GM18868 (cell line): Measurements from ENCODE around the gene PIK3R5.

ENCODE experiments used
- ATAC-seq: cut with Tn5 transposase; IDR thresholded peaks from one replicate; pipeline ENCODE4 v1.9.1; 2021; ENCODE audit warnings: mild to moderate bottlenecking, moderate library complexity; ENCODE audit not compliant: unreplicated experiment

Gene PIK3R5

DNA sequence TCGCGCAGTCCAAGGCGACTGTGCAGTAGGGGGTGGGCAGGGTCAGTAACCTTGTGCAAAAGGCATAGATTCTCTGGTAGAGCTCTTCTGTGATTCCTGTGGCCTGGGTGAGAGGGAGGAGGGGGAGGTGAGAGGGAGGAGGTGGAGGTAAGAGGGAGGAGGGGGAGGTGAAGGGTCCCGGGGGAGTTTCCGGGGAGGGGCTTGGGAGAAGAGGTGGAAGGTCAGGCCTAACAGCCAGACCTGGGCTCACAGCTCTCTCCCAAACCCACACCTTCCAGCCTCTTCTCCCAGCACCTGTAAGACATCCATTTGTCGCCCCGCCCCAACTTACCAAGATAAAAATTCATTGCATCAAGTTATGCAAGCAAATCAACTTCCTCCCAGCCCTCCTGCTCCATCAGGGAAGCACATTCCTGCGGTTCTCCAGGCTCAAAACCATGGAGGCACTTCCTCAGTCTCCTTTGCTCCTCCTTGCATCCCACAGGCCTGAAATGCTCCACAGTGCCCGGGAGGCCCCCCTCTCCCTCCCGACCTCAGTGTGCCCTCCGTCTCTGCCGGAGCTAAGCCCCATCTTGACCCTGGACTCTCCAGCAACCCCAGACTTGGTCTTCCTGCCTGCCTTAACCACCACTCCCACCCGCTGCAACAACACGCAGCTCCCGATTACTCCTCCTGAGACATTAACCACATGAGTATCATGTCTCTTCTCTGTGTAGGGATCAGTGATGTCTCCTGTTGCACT lies 128.5 kb downstream of the PIK3R5 start:
- ATAC-seq, result no peak

DNA sequence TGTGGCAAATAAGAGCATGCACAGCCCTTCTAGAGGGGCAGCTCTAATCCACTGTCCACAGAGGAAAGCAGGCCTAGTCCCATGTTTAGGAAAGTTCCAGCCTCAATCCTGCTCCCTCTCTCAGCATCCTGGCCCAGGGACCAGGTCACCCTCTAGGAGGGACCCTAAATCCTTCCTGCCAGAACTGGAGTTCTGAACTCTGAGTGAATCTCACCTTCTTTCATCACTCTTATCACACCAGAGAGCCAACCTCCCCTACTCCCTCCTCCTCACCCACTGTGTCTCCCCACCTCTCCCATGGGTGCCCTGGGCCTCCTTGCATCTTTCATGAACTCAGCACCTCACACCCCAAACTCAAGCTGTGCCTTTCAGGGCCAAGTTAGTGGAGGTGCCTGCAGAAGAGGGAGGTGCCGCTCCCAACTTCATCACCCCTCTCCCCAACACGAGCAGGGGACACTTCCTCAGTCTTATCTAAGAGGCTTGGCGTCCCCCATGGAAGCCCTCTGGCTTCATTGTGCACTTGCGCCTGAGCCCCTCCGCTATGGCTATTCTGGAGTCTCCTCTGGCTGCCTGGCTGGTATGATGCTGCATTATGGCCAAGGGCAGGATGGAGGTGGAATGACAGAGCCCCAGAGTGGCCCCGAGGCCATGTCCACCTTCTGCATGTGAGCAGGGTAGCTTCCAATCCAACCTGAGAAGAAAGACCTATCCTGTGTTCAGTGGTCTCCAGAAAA lies 129.7 kb downstream of the PIK3R5 start:
- no peak for ATAC-seq

DNA sequence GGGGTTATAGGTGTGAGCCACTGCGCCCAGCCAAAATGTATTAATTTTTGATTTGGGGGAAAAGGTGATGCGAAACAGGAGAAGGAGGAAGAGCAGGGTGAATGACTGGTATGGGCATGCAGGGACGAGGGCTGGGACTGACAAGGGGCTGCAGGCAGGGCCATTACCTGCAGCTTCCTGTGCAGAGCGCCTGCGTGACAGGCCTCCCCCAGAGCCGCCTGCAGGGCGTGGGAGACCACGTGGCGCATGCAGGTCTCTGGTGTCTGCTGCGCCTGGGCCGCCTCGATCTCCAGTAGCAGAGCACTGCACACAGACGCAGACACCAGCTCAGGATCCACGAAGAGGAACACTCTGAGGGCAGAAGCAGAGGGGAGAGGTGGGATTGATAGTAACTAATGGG lies 130.4 kb downstream of the PIK3R5 start:
- ATAC-seq, result no peak

DNA sequence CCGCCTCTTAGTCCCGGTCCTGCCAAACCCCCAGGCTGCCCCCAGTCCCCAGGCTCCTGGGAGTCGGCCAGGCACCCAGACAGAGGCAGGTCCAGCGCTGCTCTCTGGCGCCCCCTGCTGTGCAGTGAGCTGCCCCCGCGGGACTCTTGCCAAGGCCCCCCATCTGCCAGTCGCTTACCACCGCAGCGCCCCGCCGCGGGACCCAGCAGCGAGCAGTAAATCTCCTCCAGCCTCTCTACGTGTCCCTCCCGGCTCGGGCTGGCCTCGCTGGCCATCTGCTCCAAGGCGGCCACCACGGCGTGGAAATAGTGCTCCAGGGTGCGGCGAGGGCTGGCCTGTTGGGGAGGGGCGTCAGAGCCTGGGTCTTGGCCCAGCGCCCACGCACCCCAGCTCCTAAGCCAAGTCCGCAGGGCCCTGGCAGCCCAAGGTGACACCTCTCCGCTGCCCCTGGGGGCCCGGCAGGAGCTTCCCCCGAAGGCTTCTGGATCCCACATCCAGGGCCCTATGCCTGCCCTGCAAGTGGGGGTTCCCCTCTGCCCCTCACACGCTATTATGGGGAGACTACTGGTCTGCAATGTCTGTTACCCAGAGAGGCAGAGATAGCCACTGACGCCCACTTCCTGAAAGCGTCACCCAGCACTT lies 132.7 kb downstream of the PIK3R5 start:
- ATAC-seq, result no peak

DNA sequence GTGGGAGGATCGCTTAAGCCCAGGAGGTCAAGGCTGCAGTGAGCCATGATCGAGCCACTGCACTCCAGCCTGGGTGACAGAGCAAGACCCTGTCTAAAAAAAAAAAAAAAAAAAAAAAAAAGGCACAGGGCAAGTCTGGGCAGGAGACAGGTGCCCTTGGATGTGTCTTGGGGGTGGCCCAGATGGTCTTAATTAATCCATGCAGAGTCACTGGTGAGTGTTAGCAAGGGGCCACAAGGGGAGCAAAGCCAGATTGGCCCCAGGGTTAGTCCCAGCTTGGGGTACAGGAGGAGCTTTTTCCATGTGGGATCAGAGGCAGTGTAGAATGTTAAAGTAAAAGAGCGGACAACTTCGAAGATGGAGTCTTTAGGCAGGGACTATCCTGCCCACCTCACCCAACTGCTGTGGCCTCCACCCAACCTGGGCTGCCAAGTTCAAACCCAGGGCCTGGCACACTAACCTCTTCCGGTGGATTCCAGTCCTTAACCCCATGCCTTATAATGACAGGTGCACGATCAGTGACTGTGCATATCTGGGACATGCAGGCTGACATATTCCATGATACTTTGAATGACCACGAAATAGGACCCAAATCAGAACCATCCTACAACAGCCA lies 134.2 kb downstream of the PIK3R5 start:
- ATAC-seq, result no peak

DNA sequence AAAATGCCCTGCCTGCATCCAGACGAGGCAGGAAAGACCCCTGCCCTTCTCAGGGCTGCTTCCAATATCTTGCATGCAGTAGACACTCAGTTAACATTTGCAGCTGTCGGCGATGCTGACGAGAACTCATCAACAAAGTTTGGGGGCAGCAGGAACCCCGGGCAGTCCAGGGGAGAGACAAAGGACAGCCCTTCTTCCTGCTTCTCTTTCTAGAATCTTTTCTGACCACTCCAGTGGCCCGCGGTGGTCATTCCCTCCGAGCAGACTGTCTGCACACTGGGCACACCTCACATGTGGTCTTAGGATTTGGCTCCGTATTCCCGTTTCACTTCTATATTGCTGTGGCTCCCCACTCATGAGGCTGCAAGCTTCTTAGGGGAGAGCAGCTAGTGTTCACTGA lies 135.4 kb downstream of the PIK3R5 start:
- ATAC-seq, result no peak

DNA sequence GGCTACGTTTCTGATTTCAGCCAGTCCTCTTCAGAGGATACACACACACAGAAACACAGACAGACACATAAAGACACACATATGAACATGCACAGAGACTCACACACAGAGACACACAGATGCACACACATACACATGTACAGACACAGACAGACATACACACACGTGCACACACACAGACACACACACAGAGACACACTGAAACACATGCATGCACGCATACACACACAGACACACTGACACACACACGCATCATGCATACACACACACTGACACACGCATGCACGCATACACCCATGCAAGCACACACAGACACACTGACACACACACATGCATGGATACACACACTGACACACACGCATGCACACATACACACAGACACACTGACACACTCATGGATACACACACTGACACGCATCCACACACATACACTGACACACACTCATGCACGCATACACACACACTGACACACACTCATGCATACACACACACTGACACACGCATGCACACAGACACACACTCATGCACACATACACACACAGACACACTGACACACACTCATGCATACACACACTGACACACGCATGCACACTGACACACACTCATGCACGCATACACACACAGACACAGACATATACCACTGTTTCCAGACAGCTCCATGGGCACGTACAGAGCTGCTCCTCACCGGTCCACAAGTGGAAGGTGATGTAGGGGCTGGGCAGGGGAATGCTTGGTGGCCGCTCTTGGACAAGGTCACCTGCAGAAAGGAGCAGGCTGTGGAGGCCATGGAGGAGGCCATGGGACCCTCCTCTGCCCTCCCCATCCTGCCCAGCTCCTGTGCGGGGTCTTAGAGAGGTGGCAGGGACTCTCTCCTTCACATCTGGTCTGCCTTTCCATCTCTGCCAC lies 136.2 kb downstream of the PIK3R5 start:
- no peak for ATAC-seq
